ENCODE measurements around the gene RARS1.

RARS1 gene

DNA sequence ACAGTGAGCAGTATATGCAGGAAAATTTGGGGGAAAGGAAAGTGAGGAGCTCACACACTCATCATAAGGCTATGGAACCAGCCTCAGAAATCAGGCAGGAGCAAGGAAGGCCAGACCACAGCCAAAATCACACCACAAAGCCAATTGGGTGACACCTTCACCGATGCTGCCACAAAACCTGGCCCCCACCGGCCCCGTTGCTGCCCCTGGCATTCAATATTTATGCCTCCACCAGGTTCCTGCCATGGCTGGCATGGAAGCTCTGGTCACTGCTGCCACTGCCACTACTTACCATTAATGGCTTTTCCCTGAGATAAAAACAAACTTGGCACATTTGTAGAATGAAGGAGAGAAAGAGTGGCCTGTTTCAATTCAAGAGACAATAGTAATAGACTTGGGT lies 28.7 kb upstream of the RARS1 start:
- no peak overlapping the region for H3K4me3 ChIP-seq (replicated peaks; ENCODE audit: insufficient read depth, low read length)
- H3K27ac ChIP-seq (replicated peaks) = no peak overlapping the region
- H3K27me3 ChIP-seq (ENCODE audit: insufficient read depth, poor library complexity, severe bottlenecking) = no peaks in the 10 kb centered on the region
- TF ChIP-seq POLR2AphosphoS5 (IDR thresholded peaks at IDR 0.05; ENCODE audit: low read depth) (no peak), GABPA (IDR thresholded peaks at IDR 0.05; ENCODE audit: low read depth) (no peak), SPI1 (IDR thresholded peaks at IDR 0.05; ENCODE audit: borderline replicate concordance, low read depth) (no peak)
- TF ChIP-seq, protein P1, sequence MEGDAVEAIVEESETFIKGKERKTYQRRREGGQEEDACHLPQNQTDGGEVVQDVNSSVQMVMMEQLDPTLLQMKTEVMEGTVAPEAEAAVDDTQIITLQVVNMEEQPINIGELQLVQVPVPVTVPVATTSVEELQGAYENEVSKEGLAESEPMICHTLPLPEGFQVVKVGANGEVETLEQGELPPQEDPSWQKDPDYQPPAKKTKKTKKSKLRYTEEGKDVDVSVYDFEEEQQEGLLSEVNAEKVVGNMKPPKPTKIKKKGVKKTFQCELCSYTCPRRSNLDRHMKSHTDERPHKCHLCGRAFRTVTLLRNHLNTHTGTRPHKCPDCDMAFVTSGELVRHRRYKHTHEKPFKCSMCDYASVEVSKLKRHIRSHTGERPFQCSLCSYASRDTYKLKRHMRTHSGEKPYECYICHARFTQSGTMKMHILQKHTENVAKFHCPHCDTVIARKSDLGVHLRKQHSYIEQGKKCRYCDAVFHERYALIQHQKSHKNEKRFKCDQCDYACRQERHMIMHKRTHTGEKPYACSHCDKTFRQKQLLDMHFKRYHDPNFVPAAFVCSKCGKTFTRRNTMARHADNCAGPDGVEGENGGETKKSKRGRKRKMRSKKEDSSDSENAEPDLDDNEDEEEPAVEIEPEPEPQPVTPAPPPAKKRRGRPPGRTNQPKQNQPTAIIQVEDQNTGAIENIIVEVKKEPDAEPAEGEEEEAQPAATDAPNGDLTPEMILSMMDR (IDR thresholded peaks at IDR 0.05; ENCODE audit: insufficient read depth, low read length) = no peak
- TF ChIP-seq, protein P2, sequence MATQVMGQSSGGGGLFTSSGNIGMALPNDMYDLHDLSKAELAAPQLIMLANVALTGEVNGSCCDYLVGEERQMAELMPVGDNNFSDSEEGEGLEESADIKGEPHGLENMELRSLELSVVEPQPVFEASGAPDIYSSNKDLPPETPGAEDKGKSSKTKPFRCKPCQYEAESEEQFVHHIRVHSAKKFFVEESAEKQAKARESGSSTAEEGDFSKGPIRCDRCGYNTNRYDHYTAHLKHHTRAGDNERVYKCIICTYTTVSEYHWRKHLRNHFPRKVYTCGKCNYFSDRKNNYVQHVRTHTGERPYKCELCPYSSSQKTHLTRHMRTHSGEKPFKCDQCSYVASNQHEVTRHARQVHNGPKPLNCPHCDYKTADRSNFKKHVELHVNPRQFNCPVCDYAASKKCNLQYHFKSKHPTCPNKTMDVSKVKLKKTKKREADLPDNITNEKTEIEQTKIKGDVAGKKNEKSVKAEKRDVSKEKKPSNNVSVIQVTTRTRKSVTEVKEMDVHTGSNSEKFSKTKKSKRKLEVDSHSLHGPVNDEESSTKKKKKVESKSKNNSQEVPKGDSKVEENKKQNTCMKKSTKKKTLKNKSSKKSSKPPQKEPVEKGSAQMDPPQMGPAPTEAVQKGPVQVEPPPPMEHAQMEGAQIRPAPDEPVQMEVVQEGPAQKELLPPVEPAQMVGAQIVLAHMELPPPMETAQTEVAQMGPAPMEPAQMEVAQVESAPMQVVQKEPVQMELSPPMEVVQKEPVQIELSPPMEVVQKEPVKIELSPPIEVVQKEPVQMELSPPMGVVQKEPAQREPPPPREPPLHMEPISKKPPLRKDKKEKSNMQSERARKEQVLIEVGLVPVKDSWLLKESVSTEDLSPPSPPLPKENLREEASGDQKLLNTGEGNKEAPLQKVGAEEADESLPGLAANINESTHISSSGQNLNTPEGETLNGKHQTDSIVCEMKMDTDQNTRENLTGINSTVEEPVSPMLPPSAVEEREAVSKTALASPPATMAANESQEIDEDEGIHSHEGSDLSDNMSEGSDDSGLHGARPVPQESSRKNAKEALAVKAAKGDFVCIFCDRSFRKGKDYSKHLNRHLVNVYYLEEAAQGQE (IDR thresholded peaks at IDR 0.05; ENCODE audit: insufficient replicate concordance, low read depth) = no peak
- no peak for DNase-seq (ENCODE audit: low read depth in 1 of 2, low spot score in 1 of 2)

DNA sequence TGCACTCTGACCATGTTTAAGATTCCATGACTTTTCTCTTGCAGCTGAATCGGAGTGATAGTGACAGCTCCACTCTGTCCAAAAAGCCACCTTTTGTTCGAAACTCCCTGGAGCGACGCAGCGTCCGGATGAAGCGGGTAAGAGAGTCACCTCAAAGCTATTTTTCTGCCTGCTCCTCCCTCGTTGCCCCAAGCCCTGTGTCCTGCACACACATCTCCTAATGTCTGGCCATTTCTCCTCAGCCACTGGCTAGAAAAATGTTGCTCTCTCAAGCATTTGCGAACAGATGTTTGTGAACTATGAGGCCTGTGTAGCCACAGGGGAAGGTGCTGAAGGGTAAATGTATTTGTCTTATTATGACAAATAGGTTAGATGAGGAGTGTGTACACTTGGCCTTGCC lies 25.7 kb upstream of the RARS1 start:
- TF ChIP-seq, protein P2 (IDR thresholded peaks at IDR 0.05; ENCODE audit: insufficient replicate concordance, low read depth) = no peak
- TF ChIP-seq, protein P1 (IDR thresholded peaks at IDR 0.05; ENCODE audit: insufficient read depth, low read length) = no peak
- TF ChIP-seq POLR2AphosphoS5 (IDR thresholded peaks at IDR 0.05; ENCODE audit: low read depth) = no peak
- TF ChIP-seq SPI1 (IDR thresholded peaks at IDR 0.05; ENCODE audit: borderline replicate concordance, low read depth) = no peak
- TF ChIP-seq GABPA (IDR thresholded peaks at IDR 0.05; ENCODE audit: low read depth) = no peak
- no peaks in the 10 kb centered on the region for H3K27me3 ChIP-seq (ENCODE audit: insufficient read depth, poor library complexity, severe bottlenecking)
- H3K27ac ChIP-seq (replicated peaks) = no peak overlapping the region
- no peak overlapping the region for H3K4me3 ChIP-seq (replicated peaks; ENCODE audit: insufficient read depth, low read length)
- no peak for DNase-seq (ENCODE audit: low read depth in 1 of 2, low spot score in 1 of 2)

DNA sequence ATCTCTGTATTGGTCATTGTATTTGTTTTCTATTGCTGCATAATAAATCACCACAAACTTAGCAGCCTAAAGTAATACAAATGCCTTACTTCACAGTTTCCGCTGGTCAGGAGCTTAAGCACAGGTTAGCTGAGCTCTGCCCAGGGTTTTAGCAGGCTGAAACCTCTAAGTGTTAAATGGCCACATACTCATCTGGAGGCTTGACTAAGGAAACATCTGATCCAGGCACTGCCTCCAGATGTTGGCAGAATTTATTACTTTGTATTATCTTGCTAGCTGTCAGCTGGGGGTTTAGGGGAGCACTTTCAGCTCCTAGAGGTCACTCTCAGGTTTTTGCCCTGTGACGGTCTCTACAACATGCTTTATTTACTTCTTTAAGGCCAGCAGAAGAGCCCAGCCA lies 23.2 kb upstream of the RARS1 start:
- H3K27ac ChIP-seq (replicated peaks) = no peak overlapping the region
- no peak for DNase-seq (ENCODE audit: low read depth in 1 of 2, low spot score in 1 of 2)
- no peak overlapping the region for H3K4me3 ChIP-seq (replicated peaks; ENCODE audit: insufficient read depth, low read length)
- H3K27me3 ChIP-seq (ENCODE audit: insufficient read depth, poor library complexity, severe bottlenecking) = no peaks in the 10 kb centered on the region
- TF ChIP-seq GABPA (IDR thresholded peaks at IDR 0.05; ENCODE audit: low read depth) (no peak), SPI1 (IDR thresholded peaks at IDR 0.05; ENCODE audit: borderline replicate concordance, low read depth) (no peak), POLR2AphosphoS5 (IDR thresholded peaks at IDR 0.05; ENCODE audit: low read depth) (no peak)
- TF ChIP-seq, protein P1 (IDR thresholded peaks at IDR 0.05; ENCODE audit: insufficient read depth, low read length) = no peak
- TF ChIP-seq, protein P2 (IDR thresholded peaks at IDR 0.05; ENCODE audit: insufficient replicate concordance, low read depth) = no peak
